HG03139 (cell line): ENCODE measurements around the gene P2RX6.
"Not testable (repeated sequence)": the region's sequence is repeated elsewhere in the genome, so short reads cannot be mapped to it uniquely, and the experiment has no call there.

Source experiments
- ATAC-seq: cut with Tn5 transposase; IDR thresholded peaks from one replicate; pipeline ENCODE4 v1.9.1; 2021; ENCODE audit not compliant: unreplicated experiment

The P2RX6 gene

DNA sequence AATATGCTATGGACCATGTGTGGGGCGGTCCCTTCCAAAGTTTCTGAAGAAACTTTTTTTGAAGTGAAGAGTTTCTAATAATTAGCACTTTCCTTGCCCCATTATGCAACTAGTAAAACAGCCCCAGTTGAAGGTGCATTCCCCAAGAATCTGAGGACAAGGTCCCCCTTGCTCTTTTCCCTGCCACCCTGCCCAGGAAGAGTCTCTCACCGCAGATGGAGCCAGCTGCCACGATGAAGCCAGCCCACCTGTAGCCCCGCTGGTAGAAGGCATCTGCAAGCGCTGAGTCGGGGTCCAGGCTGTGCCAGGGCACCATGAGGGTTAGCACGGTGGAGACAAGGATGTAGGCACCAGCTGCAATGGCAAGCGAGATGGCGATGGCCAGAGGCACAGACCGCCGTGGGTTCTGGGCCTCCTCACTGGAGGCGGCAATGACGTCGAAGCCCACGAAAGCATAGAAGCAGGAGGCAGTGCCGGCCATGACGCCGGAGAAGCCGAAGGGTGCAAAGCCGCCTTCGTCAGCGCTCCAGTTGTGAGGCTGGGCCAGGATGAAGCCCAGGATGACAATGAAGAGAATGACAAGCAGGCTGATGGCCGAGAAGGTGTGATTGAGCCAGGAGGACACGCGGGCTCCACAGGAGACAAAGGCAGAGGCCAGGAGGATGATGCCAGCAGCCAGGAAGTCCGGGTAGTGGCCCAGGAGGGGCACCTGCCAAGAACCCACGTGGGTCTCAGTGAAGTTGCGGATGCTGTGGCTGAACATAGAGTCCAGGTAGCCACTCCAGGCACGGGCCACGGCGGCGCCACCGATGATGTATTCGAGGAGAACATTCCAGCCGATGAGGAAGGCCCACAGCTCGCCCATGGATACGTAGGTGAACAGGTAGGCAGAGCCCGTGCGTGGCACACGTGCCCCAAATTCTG lies 15.9 kb downstream of the P2RX6 start:
- ATAC-seq = no peak

DNA sequence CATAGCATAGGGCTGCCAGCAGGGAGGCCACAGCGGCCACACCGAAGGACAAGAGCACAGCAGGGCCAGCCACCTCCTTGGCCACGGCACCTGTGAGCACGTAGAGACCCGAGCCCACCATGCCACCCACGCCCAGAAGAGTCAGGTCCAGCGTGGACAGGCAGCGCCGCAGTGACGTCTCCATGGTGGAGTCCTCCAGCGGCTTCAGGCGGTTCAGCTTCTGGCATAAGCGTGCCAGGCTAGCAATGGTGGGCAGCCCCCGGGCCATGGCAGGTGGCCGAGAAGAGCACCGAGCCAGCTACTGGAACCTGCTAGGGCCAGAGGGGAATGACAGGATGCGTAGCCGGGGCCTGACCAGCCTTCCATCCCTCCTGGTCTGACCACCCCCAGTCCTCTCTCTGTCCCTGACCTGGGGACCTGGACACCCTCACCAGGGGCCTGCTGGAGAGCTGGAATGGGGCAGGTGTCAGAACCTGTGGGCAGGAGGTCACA lies 16.6 kb downstream of the P2RX6 start:
- ATAC-seq = no peak

GRCh38 chr22:21032037-21032867 lies 17.3 kb downstream of the P2RX6 start, which contains the start of gene SLC7A4:
SLC7A4 (minus strand) TSS chr22:21032561; CDS start chr22:21031812, 749 bp downstream.
- no peak for ATAC-seq

GRCh38 chr22:21032868-21033688 lies 18.1 kb downstream of the P2RX6 start:
- no peak for ATAC-seq

GRCh38 chr22:21033895-21034294 lies 18.9 kb downstream of the P2RX6 start:
- no peak for ATAC-seq

DNA sequence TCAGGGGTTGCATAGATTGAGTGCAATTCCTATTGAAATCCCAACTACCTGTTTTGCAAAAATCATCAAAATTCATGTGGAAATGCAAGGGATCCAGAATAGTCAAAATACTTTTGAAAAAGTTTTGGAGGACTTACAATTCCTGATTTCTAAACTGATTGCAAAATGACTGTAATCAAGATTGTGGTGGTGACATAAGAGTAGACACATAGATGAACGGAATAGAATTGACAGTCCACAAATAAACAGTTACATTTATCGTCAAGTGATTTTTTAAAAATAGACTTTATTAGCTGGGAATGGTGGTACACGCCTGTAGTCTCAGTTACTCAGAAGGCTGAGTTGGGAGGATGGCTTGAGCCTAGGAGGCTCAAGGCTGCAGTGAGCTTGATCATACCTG lies 20.0 kb downstream of the P2RX6 start:
- ATAC-seq = no peak

GRCh38 chr22:21038405-21038804 lies 23.4 kb downstream of the P2RX6 start:
- no peak for ATAC-seq

DNA sequence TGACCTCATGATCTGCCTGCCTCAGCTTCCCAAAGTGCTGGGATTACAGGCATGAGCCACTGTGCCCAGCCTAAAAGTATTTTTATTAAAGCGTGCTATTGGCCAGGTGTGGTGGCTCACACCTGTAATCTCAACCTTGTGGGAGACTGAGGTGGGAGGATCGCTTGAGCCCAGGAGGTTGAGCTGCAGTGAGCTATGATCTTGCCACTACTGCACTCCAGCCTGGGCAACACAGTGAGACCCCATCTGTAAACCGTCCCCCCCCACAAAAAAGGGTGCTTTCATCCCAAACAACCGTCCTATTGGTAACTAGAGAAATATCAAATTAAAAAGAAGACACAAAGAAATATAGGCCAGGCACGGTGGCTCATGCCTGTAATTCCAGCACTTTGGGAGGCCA lies 24.2 kb downstream of the P2RX6 start:
- ATAC-seq = not testable (repeated sequence)

GRCh38 chr22:21041937-21042336 lies 27.0 kb downstream of the P2RX6 start:
- ATAC-seq = no peak

DNA sequence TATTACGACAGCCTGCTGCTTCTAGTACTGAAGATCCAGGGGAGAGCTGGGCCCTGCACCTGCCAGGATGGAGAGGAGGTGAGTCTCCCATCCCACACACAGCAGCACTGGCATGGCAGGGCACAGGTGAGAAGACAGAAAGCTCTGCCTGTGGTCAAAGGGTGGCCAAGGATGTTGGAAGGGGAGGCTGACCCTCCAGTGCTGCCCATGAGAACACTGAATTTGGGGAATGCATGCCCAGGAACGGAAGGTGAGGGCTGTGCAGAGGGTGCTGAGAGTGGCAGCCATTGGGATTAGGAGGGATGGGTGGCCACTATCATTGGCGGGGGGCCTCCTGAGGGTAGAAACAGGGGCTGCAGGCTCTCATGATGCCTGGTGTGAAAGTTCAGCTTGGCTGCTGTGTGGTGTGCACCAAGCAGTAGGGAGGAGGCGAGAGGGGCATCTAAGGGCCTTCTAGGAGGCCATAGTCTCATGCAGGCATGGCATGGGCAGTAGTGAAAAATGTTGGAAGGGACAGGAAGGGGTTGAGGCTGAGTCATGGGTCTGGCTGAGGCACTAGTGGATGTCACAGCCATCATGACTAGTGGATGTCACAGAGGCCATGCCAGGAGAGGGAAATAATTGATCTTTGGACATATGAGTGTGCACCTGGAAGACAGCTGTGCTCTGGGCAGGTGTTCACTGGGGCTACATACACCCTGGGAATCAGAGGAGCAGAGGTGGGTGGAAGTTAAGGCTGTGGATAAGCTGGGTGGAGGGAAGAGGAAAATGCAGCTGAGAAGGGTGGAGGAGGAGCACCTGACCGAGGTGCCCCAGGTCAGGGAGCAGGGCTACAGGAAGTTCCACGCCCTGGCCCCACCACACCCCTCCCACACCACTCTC lies 28.3 kb downstream of the P2RX6 start:
- no peak for ATAC-seq

DNA sequence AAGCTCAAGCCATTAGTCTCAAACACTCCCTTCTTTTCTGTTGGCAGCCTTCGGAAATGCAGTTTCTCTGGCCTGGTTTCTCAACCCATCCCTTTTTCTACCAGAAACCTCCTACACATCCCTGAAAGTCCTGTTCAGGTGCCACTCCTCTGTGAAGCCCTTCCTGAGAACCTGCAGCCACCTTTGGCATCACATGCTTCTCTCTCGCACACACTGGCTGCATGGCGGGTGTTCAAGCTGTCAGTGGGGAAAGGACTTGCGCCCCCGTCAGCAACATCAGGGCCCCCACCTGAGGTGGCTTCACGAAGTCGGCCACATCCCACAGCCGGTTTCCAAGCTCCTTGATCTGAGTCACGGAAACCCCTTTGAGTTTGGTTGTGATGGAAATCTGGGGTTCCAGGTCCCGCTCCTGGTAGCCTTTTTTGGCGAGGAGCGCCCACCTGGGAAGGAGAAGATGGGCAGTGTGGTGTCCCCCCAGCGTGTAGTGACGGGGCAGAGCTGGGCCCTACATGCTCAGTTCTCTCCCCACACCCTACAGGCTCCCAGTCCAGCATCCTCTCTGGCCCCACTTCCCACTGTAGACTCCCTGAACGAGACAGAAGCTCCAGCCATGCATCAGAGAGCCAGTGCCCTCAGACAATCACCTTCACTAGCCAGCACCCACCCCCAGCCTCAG lies 29.0 kb downstream of the P2RX6 start:
- ATAC-seq = no peak

DNA sequence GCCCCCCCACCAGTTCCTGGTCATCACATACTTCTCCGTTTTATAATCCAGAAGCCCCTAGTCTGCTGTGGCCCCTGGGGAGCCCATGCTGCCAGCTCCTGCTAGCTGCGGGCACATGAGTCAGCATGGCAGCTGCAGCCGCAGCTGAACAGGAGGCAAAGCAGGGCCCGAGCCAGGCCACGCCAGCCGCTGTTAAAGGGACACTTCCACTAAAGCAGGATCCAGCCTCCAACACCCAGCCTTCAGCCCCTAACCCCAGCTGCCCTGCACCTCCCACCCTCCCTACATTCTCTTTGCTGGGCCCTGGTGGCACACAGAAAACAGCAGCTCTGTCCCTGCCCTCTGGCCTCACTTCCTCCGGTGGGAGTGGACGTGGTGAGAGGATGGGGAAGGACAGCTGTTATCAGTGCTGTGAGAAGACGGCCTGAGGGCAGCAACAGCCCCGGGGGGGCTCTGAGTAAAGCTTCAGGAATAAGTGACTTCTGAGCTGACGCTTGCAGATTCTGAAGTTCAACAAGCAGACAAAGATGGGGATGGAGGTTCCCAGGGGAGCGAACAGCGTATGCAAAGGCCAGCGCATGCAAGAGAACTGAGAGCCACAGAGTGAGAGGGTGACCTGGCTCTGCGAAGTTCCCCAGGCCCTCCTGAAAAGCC lies 30.1 kb downstream of the P2RX6 start:
- ATAC-seq = no peak

GRCh38 chr22:21045585-21046294 lies 30.8 kb downstream of the P2RX6 start, which contains the start of gene LRRC74B:
LRRC74B (plus strand) TSS chr22:21045946; CDS start chr22:21045987, 41 bp downstream.
- no peak for ATAC-seq

GRCh38 chr22:21047035-21047661 lies 32.2 kb downstream of the P2RX6 start:
- ATAC-seq = no peak

GRCh38 chr22:21047730-21048129 lies 32.8 kb downstream of the P2RX6 start:
- ATAC-seq = no peak

DNA sequence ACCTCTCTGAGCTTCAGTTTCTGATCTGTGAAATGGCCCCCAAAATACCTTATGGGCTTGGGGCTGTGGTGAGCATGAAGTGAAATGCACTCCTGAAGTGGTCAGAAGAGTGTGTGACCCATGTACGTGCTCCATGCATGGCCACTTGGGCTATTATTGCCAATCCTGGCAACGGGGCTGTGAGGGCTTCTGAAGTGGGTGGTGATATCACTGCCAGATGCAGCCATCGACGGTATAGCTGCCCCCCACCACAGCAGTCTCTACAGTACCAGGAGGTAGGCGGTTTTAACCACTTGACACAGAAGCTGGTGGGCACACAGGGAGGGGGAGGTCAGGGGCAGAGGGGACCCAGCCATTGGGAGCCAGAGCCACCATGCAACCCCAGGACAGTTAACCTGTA lies 33.5 kb downstream of the P2RX6 start:
- ATAC-seq = not testable (repeated sequence)

DNA sequence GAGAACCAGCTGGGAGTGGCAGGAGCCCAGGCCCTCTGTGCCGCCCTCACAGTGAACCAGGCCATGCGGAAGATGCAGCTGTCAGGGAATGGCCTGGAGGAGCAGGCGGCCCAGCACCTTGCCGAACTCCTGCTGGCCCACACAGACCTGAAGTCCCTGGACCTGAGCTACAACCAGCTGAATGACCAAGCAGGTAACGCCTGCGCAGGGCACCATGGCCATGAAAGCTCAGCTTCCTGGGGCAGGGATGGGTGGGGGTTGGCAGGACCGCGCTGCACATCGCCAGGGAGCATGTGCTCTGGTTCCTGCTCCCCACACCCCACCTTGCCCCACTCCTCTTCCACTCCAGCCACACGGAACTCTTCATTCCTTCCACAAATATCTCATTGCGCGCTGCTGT lies 34.0 kb downstream of the P2RX6 start:
- ATAC-seq = not testable (repeated sequence)
